GM18511 (cell line): ENCODE results near the gene ZNF248.
"Not testable (repeated sequence)": the region's sequence is repeated elsewhere in the genome, so short reads cannot be mapped to it uniquely, and the experiment has no call there.

Source experiments
- ATAC-seq: cut with Tn5 transposase; IDR thresholded peaks from one replicate; pipeline ENCODE4 v1.9.1; 2021; ENCODE audit warnings: mild to moderate bottlenecking, moderate library complexity; ENCODE audit not compliant: unreplicated experiment

ZNF248 gene

GRCh38 chr10:37857287-37858211, at the start of gene ZNF248:
Gene ZNF248, minus strand, starts transcription at chr10:37857610. Its CDS starts 1,300 bp downstream, at chr10:37856310.
- ATAC-seq: peak; percentile 94

- ATAC-seq: no peak
These were observed 49.0 kb upstream of the ZNF248 start for GRCh38 chr10:37906382-37906781.

GRCh38 chr10:37896436-37896835, 39.0 kb upstream of the ZNF248 start:
- ATAC-seq: no peak

- no peak for ATAC-seq
These were observed 38.3 kb upstream of the ZNF248 start for GRCh38 chr10:37895674-37896073.

- ATAC-seq: no peak
These were observed 28.4 kb upstream of the ZNF248 start for GRCh38 chr10:37885850-37886249.

GRCh38 chr10:37872955-37873354, 15.5 kb upstream of the ZNF248 start:
- ATAC-seq: no peak

GRCh38 chr10:37872283-37872682, 14.9 kb upstream of the ZNF248 start:
- ATAC-seq: no peak

- no peak for ATAC-seq
These were observed 14.3 kb upstream of the ZNF248 start for GRCh38 chr10:37871568-37872251.

- ATAC-seq: no peak
These were observed 13.7 kb upstream of the ZNF248 start for GRCh38 chr10:37871143-37871542.

- ATAC-seq: no peak
These were observed 11.4 kb upstream of the ZNF248 start for GRCh38 chr10:37868796-37869195.

GRCh38 chr10:37865957-37866803, 8.8 kb upstream of the ZNF248 start:
- ATAC-seq: peak; percentile 62

GRCh38 chr10:37865264-37865663, 7.9 kb upstream of the ZNF248 start:
- ATAC-seq: no peak

GRCh38 chr10:37860494-37861190, 3.2 kb upstream of the ZNF248 start:
- no peak for ATAC-seq

GRCh38 chr10:37859270-37859669, 1.9 kb upstream of the ZNF248 start:
- not testable (repeated sequence) for ATAC-seq

- peak; percentile 28 for ATAC-seq
These were observed 526 bp downstream of the ZNF248 start for GRCh38 chr10:37856881-37857286.

GRCh38 chr10:37855636-37856035, 1.8 kb downstream of the ZNF248 start:
- no peak for ATAC-seq

- no peak for ATAC-seq
These were observed 2.8 kb downstream of the ZNF248 start for GRCh38 chr10:37854626-37855025.

GRCh38 chr10:37844644-37845043, 12.8 kb downstream of the ZNF248 start:
- ATAC-seq: no peak

GRCh38 chr10:37839243-37839642, 18.2 kb downstream of the ZNF248 start:
- no peak for ATAC-seq

GRCh38 chr10:37831495-37832333, 25.7 kb downstream of the ZNF248 start:
- ATAC-seq: no peak
